LNCAP (cell line): Measurements from ENCODE around the gene BLOC1S4.

Experiments
- TF ChIP-seq, protein P1 (sequence below): fragments of 450-650 bp; IDR thresholded peaks from 2 replicates; pipeline ENCODE4 v1.5.1; 2017; ENCODE audit warnings: mild to moderate bottlenecking

The BLOC1S4 gene

DNA sequence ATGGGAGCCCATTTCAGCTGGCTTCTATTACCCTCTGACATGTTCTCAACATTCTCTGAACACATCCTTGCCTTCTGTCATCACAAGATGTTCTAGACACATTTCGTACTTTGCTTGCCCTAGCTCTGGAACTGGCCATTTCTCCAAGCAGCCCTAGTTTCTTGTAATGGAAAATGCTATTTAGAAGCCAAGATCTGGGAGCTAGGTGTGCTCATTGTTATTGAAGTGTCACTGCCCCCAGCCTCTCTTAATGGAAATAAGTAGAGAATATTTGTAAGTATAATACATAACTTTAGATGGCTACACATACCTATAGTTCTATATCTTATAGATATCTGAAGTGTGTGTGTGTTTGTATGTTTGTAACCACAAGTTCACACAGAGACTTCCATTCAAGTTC is 13.2 kb upstream of the BLOC1S4 start:
- TF ChIP-seq, protein P1, sequence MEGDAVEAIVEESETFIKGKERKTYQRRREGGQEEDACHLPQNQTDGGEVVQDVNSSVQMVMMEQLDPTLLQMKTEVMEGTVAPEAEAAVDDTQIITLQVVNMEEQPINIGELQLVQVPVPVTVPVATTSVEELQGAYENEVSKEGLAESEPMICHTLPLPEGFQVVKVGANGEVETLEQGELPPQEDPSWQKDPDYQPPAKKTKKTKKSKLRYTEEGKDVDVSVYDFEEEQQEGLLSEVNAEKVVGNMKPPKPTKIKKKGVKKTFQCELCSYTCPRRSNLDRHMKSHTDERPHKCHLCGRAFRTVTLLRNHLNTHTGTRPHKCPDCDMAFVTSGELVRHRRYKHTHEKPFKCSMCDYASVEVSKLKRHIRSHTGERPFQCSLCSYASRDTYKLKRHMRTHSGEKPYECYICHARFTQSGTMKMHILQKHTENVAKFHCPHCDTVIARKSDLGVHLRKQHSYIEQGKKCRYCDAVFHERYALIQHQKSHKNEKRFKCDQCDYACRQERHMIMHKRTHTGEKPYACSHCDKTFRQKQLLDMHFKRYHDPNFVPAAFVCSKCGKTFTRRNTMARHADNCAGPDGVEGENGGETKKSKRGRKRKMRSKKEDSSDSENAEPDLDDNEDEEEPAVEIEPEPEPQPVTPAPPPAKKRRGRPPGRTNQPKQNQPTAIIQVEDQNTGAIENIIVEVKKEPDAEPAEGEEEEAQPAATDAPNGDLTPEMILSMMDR = no peak

DNA sequence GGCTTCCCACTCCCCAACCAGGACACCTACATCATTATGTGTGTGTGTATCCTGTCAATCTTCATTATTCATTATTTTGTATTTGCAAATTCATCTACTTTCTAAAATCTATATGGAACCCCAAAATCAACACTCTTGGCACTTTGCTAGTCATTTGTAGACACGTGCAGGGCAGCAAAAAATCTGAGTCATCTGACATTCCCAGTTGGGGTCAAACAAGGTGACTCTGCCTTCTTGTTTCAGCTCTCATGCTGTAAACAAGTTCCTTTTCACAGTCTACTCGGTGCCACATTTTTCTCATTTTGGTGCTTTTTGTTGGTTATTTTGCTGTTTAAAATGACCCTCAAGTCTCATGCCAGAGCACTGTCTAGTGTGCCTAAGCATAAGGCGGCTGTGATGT is 12.2 kb upstream of the BLOC1S4 start:
- TF ChIP-seq, protein P1 = no peak

GRCh38 chr4:6705646-6706045 is 10.3 kb upstream of the BLOC1S4 start:
- TF ChIP-seq, protein P1 = no peak

- TF ChIP-seq, protein P1 = no peak
Observed at GRCh38 chr4:6706173-6706572, 9.8 kb upstream of the BLOC1S4 start.

GRCh38 chr4:6709230-6710114 is 6.5 kb upstream of the BLOC1S4 start, which contains the start of gene MRFAP1L1:
MRFAP1L1 (minus strand) TSS chr4:6709865; CDS start chr4:6709629, 236 bp downstream.
- TF ChIP-seq, protein P1 = no peak

GRCh38 chr4:6710282-6710681 is 5.7 kb upstream of the BLOC1S4 start:
- TF ChIP-seq, protein P1 = no peak

- TF ChIP-seq, protein P1 = no peak
Observed at GRCh38 chr4:6710996-6711395, 5.0 kb upstream of the BLOC1S4 start.
